Lower leg skin (tissue), 3 donors: ENCODE results near the gene HNRNPC.

Experiments
- POLR2A ChIP-seq, 2 donors: fragments of 450-650 bp; IDR thresholded peaks; one replicate each; pipeline ENCODE4 v1.6.1; 2016 to 2017; ENCODE audit warnings: antibody characterized with exemption in 2 of 2, mild to moderate bottlenecking in 1 of 2, moderate library complexity in 1 of 2
- TF ChIP-seq, protein P1 (sequence below), 3 donors: fragments of 450-650 bp; IDR thresholded peaks; one replicate each; pipeline ENCODE4 v1.5.1; 2016; ENCODE audit warnings: antibody characterized with exemption in 3 of 3, mild to moderate bottlenecking in 3 of 3, moderate library complexity in 2 of 3

GRCh38 chr14:21182166-21182565 is 87.1 kb downstream of the HNRNPC start:
- TF ChIP-seq, protein P1, sequence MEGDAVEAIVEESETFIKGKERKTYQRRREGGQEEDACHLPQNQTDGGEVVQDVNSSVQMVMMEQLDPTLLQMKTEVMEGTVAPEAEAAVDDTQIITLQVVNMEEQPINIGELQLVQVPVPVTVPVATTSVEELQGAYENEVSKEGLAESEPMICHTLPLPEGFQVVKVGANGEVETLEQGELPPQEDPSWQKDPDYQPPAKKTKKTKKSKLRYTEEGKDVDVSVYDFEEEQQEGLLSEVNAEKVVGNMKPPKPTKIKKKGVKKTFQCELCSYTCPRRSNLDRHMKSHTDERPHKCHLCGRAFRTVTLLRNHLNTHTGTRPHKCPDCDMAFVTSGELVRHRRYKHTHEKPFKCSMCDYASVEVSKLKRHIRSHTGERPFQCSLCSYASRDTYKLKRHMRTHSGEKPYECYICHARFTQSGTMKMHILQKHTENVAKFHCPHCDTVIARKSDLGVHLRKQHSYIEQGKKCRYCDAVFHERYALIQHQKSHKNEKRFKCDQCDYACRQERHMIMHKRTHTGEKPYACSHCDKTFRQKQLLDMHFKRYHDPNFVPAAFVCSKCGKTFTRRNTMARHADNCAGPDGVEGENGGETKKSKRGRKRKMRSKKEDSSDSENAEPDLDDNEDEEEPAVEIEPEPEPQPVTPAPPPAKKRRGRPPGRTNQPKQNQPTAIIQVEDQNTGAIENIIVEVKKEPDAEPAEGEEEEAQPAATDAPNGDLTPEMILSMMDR (IDR thresholded peaks at IDR 0.05) = no peak
- TF ChIP-seq POLR2A (IDR thresholded peaks at IDR 0.05) = no peak
